GM06990 (cell line): ENCODE measurements around the gene CHRM1.

Source experiments
- DNase-seq: peaks from one replicate; pipeline ENCODE4 v3.0.0-alpha.2; 2011; ENCODE audit not compliant: insufficient read length; ENCODE audit errors: extremely low read depth
- H3K27me3 ChIP-seq: replicated peaks from 2 replicates; pipeline ENCODE4 v1.6.0; 2011; ENCODE audit warnings: low read length; ENCODE audit not compliant: control insufficient read depth, insufficient read depth
- H3K36me3 ChIP-seq: 2 replicates; pipeline ENCODE4 v1.5.1; 2011; ENCODE audit warnings: low read length; ENCODE audit not compliant: control insufficient read depth, insufficient read depth
- H3K4me3 ChIP-seq: replicated peaks from 2 replicates; pipeline ENCODE4 v1.5.1; 2011; ENCODE audit warnings: low read depth, mild to moderate bottlenecking, control low read depth, low read length
- CTCF ChIP-seq: IDR thresholded peaks from 2 replicates; pipeline ENCODE4 v1.5.1; 2011; ENCODE audit warnings: low read length, control low read depth, mild to moderate bottlenecking, inconsistent platforms; ENCODE audit not compliant: insufficient read depth, poor library complexity, severe bottlenecking

CHRM1 gene

GRCh38 chr11:62892077-62892922, 28.9 kb downstream of the CHRM1 start:
- no peak for TF ChIP-seq CTCF
- Histone ChIP-seq H3K36me3 (peaks cover 16% of the 10 kb centered on the region), H3K27me3 (no peaks in the 10 kb centered on the region), H3K4me3 (no peak overlapping the region)
- no peak for DNase-seq

GRCh38 chr11:62889484-62890437, 31.4 kb downstream of the CHRM1 start:
- peaks cover 34% of the 10 kb centered on the region for H3K36me3 ChIP-seq
- no peak for DNase-seq
- H3K27me3 ChIP-seq = no peaks in the 10 kb centered on the region
- H3K4me3 ChIP-seq = no peak overlapping the region
- no peak for TF ChIP-seq CTCF

- no peak for DNase-seq
- peaks cover 38% of the 10 kb centered on the region for H3K36me3 ChIP-seq
- TF ChIP-seq CTCF = no peak
- H3K4me3 ChIP-seq = no peak overlapping the region
- H3K27me3 ChIP-seq = no peaks in the 10 kb centered on the region
Measured at GRCh38 chr11:62889126-62889483, 32.1 kb downstream of the CHRM1 start.

GRCh38 chr11:62888406-62888805, 32.8 kb downstream of the CHRM1 start:
- Histone ChIP-seq H3K36me3 (peaks cover 44% of the 10 kb centered on the region), H3K4me3 (no peak overlapping the region), H3K27me3 (no peaks in the 10 kb centered on the region)
- no peak for TF ChIP-seq CTCF
- no peak for DNase-seq

GRCh38 chr11:62885137-62885750, 35.9 kb downstream of the CHRM1 start:
- DNase-seq = no peak
- H3K27me3 ChIP-seq = no peaks in the 10 kb centered on the region
- no peak for TF ChIP-seq CTCF
- H3K4me3 ChIP-seq = no peak overlapping the region
- H3K36me3 ChIP-seq = peaks cover 46% of the 10 kb centered on the region
